ENCODE results near the gene B4GALT5.
A peak's percentile ranks its signal among the peaks of the same experiment; 100 is the strongest.

The B4GALT5 gene

GRCh38 chr20:49587111-49587570 lies 126.5 kb downstream of the B4GALT5 start:
- Histone ChIP-seq H3K4me1 (no peaks in the 10 kb centered on the region), H3K27me3 (no peaks in the 10 kb centered on the region), H3K36me3 (no peaks in the 10 kb centered on the region), H3K9me3 (peaks cover 3% of the 10 kb centered on the region), H3K4me3 (ENCODE audit: low read depth, low read length) (no peak overlapping the region)
- DNase-seq: no peak
- no peak for TF ChIP-seq CTCF (IDR thresholded peaks at IDR 0.05; ENCODE audit: low read depth, low read length)

- no peak for DNase-seq
- H3K9me3 ChIP-seq: peaks cover 3% of the 10 kb centered on the region
- no peak overlapping the region for H3K4me3 ChIP-seq (ENCODE audit: low read depth, low read length)
- no peaks in the 10 kb centered on the region for H3K4me1 ChIP-seq
- no peaks in the 10 kb centered on the region for H3K27me3 ChIP-seq
- H3K36me3 ChIP-seq: no peaks in the 10 kb centered on the region
- TF ChIP-seq CTCF (IDR thresholded peaks at IDR 0.05; ENCODE audit: low read depth, low read length): no peak
Observed at GRCh38 chr20:49585585-49586245, 128.0 kb downstream of the B4GALT5 start.

GRCh38 chr20:49584418-49585382 lies 129.0 kb downstream of the B4GALT5 start:
- no peaks in the 10 kb centered on the region for H3K4me1 ChIP-seq
- H3K4me3 ChIP-seq (ENCODE audit: low read depth, low read length): no peak overlapping the region
- no peaks in the 10 kb centered on the region for H3K36me3 ChIP-seq
- DNase-seq: no peak
- no peaks in the 10 kb centered on the region for H3K27me3 ChIP-seq
- no peak for TF ChIP-seq CTCF (IDR thresholded peaks at IDR 0.05; ENCODE audit: low read depth, low read length)
- peaks cover 3% of the 10 kb centered on the region for H3K9me3 ChIP-seq

GRCh38 chr20:49583669-49584417 lies 129.8 kb downstream of the B4GALT5 start:
- Histone ChIP-seq H3K27me3 (no peaks in the 10 kb centered on the region), H3K4me1 (no peaks in the 10 kb centered on the region), H3K9me3 (peaks cover 3% of the 10 kb centered on the region), H3K36me3 (no peaks in the 10 kb centered on the region), H3K4me3 (ENCODE audit: low read depth, low read length) (no peak overlapping the region)
- DNase-seq: peak; percentile 31
- TF ChIP-seq CTCF (IDR thresholded peaks at IDR 0.05; ENCODE audit: low read depth, low read length): no peak

- DNase-seq: no peak
- Histone ChIP-seq H3K4me3 (ENCODE audit: low read depth, low read length) (no peak overlapping the region), H3K36me3 (no peaks in the 10 kb centered on the region), H3K27me3 (no peaks in the 10 kb centered on the region), H3K9me3 (peaks cover 3% of the 10 kb centered on the region), H3K4me1 (no peaks in the 10 kb centered on the region)
- TF ChIP-seq CTCF (IDR thresholded peaks at IDR 0.05; ENCODE audit: low read depth, low read length): no peak
Observed at GRCh38 chr20:49583343-49583668, 130.4 kb downstream of the B4GALT5 start.

All from BE2C (cell line).